DOHH2 (cell line): ENCODE measurements around the gene LOXL1.
A peak's percentile ranks its signal among the peaks of the same experiment; 100 is the strongest.

Experiments used
- H3F3A ChIP-seq: fragments of 200-600 bp; sonication (generic), shearing (Covaris generic); 2 replicates; pipeline ENCODE4 v1.6.0; 2016; ENCODE audit warnings: antibody characterized with exemption, mild to moderate bottlenecking; ENCODE audit not compliant: control insufficient read depth, insufficient read depth
- H3K27ac ChIP-seq: fragments of 200-600 bp; sonication (generic); 2 replicates; pipeline ENCODE4 v1.5.1; 2014; ENCODE audit warnings: low read depth, mild to moderate bottlenecking, low read length, moderate library complexity
- H3K27me3 ChIP-seq: fragments of 200-600 bp; sonication (generic); 2 replicates; pipeline ENCODE4 v1.6.1; 2014; ENCODE audit warnings: mild to moderate bottlenecking, low read length, mixed read lengths; ENCODE audit not compliant: control insufficient read depth
- H3K36me3 ChIP-seq: fragments of 200-600 bp; sonication (generic); 2 replicates; pipeline ENCODE4 v1.6.1; 2014; ENCODE audit warnings: mild to moderate bottlenecking, low read length, moderate library complexity, mixed read lengths; ENCODE audit not compliant: control insufficient read depth
- H3K4me1 ChIP-seq: fragments of 200-600 bp; sonication (generic); 2 replicates; pipeline ENCODE4 v1.6.1; 2014; ENCODE audit warnings: mild to moderate bottlenecking, low read length, mixed read lengths; ENCODE audit not compliant: control insufficient read depth
- H3K4me2 ChIP-seq: fragments of 200-600 bp; sonication (generic); 2 replicates; pipeline ENCODE4 v1.6.0; 2014; ENCODE audit warnings: mild to moderate bottlenecking, low read length, moderate library complexity
- H3K4me3 ChIP-seq: fragments of 200-600 bp; sonication (generic); 2 replicates; pipeline ENCODE4 v1.5.1; 2014; ENCODE audit warnings: mild to moderate bottlenecking, low read length, mixed read lengths
- H3K79me2 ChIP-seq: fragments of 200-600 bp; sonication (generic); 2 replicates; pipeline ENCODE4 v1.6.1; 2014; ENCODE audit warnings: mild to moderate bottlenecking, low read length, mixed read lengths; ENCODE audit not compliant: control insufficient read depth
- H3K9me2 ChIP-seq: fragments of 200-600 bp; sonication (generic); replicated peaks from 2 replicates; pipeline ENCODE4 v1.6.1; 2014; ENCODE audit warnings: mild to moderate bottlenecking, low read length, mixed read lengths; ENCODE audit not compliant: control insufficient read depth
- H3K9me3 ChIP-seq: fragments of 200-600 bp; sonication (generic); 2 replicates; pipeline ENCODE4 v1.6.1; 2014; ENCODE audit warnings: antibody characterized with exemption, low read length, mixed read lengths; ENCODE audit not compliant: control insufficient read depth, insufficient read depth
- H4K20me1 ChIP-seq: fragments of 200-600 bp; sonication (generic); 2 replicates; pipeline ENCODE4 v1.6.0; 2014; ENCODE audit warnings: low read depth, mild to moderate bottlenecking, antibody characterized with exemption, low read length, moderate library complexity; ENCODE audit not compliant: control insufficient read depth, insufficient read depth
- CTCF ChIP-seq: fragments of 200-600 bp; sonication (generic); IDR thresholded peaks from one replicate; pipeline ENCODE4 v1.5.1; 2014; ENCODE audit warnings: antibody characterized with exemption, mild to moderate bottlenecking, low read depth, low read length; ENCODE audit not compliant: poor library complexity, severe bottlenecking
- EZH2phosphoT487 ChIP-seq: fragments of 200-600 bp; sonication (generic); IDR thresholded peaks from 2 replicates; pipeline ENCODE4 v1.6.1; 2017; ENCODE audit warnings: borderline replicate concordance, mild to moderate bottlenecking, antibody characterized with exemption, low read length, moderate library complexity, mixed read lengths

Gene LOXL1

GRCh38 chr15:73979636-73980035, 53.4 kb downstream of the LOXL1 start:
- no peaks in the 10 kb centered on the region for H3K36me3 ChIP-seq
- TF ChIP-seq EZH2phosphoT487: no peak
- TF ChIP-seq CTCF: no peak
- no peak overlapping the region for H3K4me3 ChIP-seq
- H3F3A ChIP-seq: no peaks in the 10 kb centered on the region
- H3K4me2 ChIP-seq: no peak overlapping the region
- no peaks in the 10 kb centered on the region for H3K79me2 ChIP-seq
- H3K27ac ChIP-seq: no peak overlapping the region
- H3K4me1 ChIP-seq: peaks cover 19% of the 10 kb centered on the region
- 0 out of 2 replicates have a peak, but pooled peaks cover under 1% of the 10 kb centered on the region for H3K9me3 ChIP-seq
- peaks cover 25% of the 10 kb centered on the region for H3K27me3 ChIP-seq
- no peaks in the 10 kb centered on the region for H4K20me1 ChIP-seq
- H3K9me2 ChIP-seq: no peaks in the 10 kb centered on the region

GRCh38 chr15:73981761-73982221, 55.5 kb downstream of the LOXL1 start:
- Histone ChIP-seq H4K20me1 (no peaks in the 10 kb centered on the region), H3K79me2 (no peaks in the 10 kb centered on the region), H3K27ac (no peak overlapping the region), H3F3A (no peaks in the 10 kb centered on the region), H3K27me3 (peaks cover 6% of the 10 kb centered on the region), H3K4me3 (no peak overlapping the region), H3K4me2 (no peak overlapping the region; the same call in 1 of the 2 replicates), H3K36me3 (no peaks in the 10 kb centered on the region), H3K9me3 (no peaks in the 10 kb centered on the region), H3K4me1 (peaks cover 19% of the 10 kb centered on the region), H3K9me2 (no peaks in the 10 kb centered on the region)
- no peak for TF ChIP-seq EZH2phosphoT487
- TF ChIP-seq CTCF: no peak

- H3K79me2 ChIP-seq: no peaks in the 10 kb centered on the region
- no peaks in the 10 kb centered on the region for H3K9me3 ChIP-seq
- no peaks in the 10 kb centered on the region for H3K9me2 ChIP-seq
- peak overlapping the region; percentile 27; the same call in 1 of the 2 replicates for H3K4me3 ChIP-seq
- H3F3A ChIP-seq: no peaks in the 10 kb centered on the region
- no peaks in the 10 kb centered on the region for H3K36me3 ChIP-seq
- peaks cover 19% of the 10 kb centered on the region for H3K4me1 ChIP-seq
- H3K27ac ChIP-seq: no peak overlapping the region
- H3K27me3 ChIP-seq: peaks cover 6% of the 10 kb centered on the region
- peak overlapping the region; percentile 50 for H3K4me2 ChIP-seq
- H4K20me1 ChIP-seq: no peaks in the 10 kb centered on the region
- TF ChIP-seq CTCF (no peak), EZH2phosphoT487 (no peak)
Observed at GRCh38 chr15:73982222-73982962, 56.1 kb downstream of the LOXL1 start.
